GM19193 (cell line): ENCODE data around the gene MVP.

Source experiments
- POLR2A ChIP-seq: IDR thresholded peaks from 4 replicates; pipeline ENCODE4 v1.6.1; 2011; ENCODE audit not compliant: insufficient read depth, insufficient read length; ENCODE audit errors: extremely low read depth

MVP gene

GRCh38 chr16:29897333-29897732 lies 77.1 kb downstream of the MVP start:
- no peak for TF ChIP-seq POLR2A
